AG09319 (cell line): ENCODE measurements around the gene GLRX2.

ENCODE experiments used
- DNase-seq: peaks from one replicate; pipeline ENCODE4 v3.0.0-alpha.2; 2010; ENCODE audit warnings: low read depth; ENCODE audit errors: extremely low read depth
- TF ChIP-seq, protein P1 (sequence below): IDR thresholded peaks from 2 replicates; pipeline ENCODE4 v1.5.1; 2011; ENCODE audit warnings: low read depth, mild to moderate bottlenecking, inconsistent platforms, low read length, moderate library complexity

The GLRX2 gene

DNA sequence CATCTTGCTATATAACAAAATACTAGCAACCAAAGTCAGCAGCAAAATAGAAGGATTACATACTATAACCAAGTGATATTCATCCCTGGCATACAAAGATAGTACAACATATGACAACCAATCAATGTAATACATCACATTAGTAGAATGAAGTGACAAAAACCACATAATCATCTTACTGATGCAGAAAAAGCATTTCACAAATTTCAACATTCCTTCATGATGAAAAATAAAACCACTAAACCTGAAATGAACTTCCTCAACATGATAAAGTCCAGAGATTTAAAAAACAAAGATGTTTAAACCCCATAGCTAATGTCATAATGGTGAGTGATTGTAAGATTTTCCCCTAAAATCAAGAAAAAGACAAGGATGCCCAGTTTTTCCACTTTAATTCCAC lies 27.2 kb downstream of the GLRX2 start:
- TF ChIP-seq, protein P1, sequence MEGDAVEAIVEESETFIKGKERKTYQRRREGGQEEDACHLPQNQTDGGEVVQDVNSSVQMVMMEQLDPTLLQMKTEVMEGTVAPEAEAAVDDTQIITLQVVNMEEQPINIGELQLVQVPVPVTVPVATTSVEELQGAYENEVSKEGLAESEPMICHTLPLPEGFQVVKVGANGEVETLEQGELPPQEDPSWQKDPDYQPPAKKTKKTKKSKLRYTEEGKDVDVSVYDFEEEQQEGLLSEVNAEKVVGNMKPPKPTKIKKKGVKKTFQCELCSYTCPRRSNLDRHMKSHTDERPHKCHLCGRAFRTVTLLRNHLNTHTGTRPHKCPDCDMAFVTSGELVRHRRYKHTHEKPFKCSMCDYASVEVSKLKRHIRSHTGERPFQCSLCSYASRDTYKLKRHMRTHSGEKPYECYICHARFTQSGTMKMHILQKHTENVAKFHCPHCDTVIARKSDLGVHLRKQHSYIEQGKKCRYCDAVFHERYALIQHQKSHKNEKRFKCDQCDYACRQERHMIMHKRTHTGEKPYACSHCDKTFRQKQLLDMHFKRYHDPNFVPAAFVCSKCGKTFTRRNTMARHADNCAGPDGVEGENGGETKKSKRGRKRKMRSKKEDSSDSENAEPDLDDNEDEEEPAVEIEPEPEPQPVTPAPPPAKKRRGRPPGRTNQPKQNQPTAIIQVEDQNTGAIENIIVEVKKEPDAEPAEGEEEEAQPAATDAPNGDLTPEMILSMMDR: no peak
- DNase-seq: no peak

DNA sequence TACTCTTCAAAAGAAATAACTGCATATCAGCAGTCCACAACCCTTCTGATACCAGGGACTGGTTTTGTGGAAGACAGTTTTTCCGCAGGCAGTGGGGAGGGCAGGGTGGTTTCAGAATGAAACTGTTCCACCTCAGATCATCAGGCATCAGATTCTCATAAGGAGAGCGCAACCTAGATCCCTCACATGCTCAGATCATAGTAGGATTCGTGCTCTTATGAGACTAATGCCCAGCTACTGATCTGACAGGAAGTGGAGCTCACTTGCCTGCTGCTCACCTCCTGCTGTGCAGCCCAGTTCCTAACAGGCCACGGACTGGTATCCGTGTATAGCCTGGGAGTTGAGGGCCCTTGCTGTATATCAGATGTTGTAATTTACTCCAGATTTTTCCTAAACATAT lies 34.3 kb downstream of the GLRX2 start:
- TF ChIP-seq, protein P1: no peak
- DNase-seq: no peak

DNA sequence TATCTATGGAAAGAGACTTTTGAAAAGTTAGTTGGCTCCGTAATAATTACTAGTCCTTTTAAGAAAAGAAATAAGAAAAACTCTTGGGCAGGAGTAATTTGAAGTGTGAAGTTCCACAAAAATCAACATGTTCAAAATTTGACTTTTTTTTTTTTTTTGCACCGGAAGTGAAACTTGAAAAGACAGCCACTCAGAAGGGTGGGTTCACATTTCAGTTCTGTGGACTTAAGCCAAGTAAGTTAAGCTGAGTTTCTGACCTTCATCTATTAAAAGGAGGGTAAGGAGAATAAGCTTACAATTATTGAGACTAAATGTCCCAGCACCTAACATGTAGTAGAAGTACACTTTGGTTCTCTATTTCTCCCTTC lies 34.8 kb downstream of the GLRX2 start:
- TF ChIP-seq, protein P1: no peak
- DNase-seq: no peak

DNA sequence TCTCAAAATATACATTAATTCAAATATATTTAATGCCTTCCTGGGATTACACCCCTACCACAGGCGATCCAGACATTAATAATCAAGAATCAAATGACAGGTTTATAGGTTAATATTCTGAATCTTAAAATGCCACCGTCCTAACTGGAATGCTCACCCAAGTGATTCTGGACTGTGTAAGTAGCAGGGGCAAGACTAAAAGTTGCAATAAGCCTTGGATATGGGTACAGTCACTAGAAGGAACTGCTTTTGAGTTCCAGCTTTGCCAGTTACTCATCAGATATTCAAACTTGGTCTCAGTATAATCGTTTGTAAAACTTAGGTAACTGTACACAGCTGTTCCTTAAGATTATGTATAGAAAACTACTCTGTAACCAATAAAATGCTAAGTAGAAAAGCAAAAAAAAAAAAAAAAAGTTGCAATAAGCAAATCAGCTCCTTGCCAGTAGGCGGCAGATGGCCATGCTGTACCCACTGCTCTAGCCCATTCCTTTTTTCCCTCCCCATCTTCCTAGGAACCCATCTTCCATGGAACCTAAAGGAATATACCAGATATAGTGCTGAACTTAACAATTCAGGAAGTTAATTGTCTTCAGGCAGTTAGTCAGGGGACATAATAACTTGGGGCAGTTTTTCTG lies 35.3 kb downstream of the GLRX2 start:
- TF ChIP-seq, protein P1: peak; percentile 2
- no peak for DNase-seq

DNA sequence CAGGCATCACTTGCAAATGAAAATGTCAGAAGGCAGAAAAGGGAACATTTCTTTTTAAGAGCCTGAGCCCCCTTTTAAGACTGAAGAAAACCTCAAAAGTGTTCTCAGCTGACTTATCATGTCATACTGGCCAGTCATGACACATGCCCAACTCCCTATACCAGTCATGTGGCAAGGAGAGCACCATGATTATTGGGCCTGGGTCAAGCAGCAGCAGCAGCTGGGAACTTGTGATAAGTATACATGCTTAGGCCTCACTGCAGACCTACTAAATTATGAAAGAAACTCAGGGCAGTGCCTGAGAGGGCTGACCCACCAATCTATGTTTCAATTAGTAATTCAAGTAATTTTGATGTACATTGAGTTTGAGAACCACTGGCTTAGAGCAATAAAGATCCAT lies 37.2 kb downstream of the GLRX2 start:
- DNase-seq: no peak
- TF ChIP-seq, protein P1: no peak

DNA sequence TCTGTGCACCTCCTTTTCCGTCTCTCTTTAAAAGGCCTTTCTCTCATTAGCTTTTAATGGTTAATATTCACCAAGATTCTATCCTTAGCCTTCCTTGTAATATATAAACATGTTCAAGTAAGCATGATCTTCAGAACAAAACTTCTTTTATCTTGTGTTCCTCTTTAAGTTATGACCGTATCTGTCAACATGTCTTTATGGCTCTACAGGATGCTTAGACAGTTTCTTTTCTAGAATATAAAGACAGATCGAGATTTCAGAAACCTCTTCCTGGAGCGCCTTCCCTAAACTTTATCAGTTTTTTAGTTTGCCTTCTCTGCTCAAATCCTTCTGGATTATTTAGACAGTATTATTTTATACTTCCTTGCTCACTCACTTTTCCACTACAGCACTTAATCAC lies 38.6 kb downstream of the GLRX2 start:
- TF ChIP-seq, protein P1: no peak
- no peak for DNase-seq

DNA sequence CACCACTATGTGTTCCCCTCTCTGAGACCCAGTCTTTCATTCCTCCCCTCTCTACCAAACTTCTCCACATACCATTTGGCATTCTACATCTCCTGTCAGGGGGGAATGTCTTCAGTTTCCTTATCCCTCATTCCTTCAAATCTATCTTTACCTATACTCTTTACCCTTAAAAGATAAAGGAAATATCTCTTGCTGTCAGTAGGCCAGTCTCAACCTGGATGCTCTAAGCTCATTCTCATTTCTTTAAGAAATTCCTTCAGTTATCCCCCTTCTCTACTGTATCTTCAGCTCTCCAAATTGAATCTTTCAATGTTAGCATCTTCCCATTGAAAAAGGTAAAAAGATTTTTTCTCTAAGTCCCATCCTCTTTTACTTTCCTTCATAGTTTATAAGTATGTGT lies 39.3 kb downstream of the GLRX2 start:
- DNase-seq: no peak
- TF ChIP-seq, protein P1: no peak
